Peyer's patch (tissue), 4 donors: ENCODE measurements around the gene EVA1A.

Experiments used
- CTCF ChIP-seq, 6 experiments: fragments of 450-650 bp in 4 of 6; fragments of 200-600 bp in 2 of 6; sonication (generic) in 1 of 6; IDR thresholded peaks; one replicate each; pipeline ENCODE4 v1.5.1; 2017 to 2019; ENCODE audit warnings: antibody characterized with exemption in 6 of 6, mild to moderate bottlenecking in 3 of 6, moderate library complexity in 1 of 6
- POLR2A ChIP-seq, 2 donors: fragments of 450-650 bp; IDR thresholded peaks; one replicate each; pipeline ENCODE4 v1.5.1; 2017; ENCODE audit warnings: antibody characterized with exemption in 2 of 2, mild to moderate bottlenecking in 2 of 2, moderate library complexity in 2 of 2

GRCh38 chr2:75558136-75558535, 2.6 kb downstream of the EVA1A start:
- TF ChIP-seq CTCF (IDR thresholded peaks at IDR 0.05) (no peak), POLR2A (IDR thresholded peaks at IDR 0.05) (no peak)
